HepG2 (cell line): ENCODE results near the gene MRPS2. TPM values are rescaled to one million over a fixed set of nuclear protein-coding genes. Genes with fewer than 3 reads are reported as not detected.
A peak's percentile ranks its signal among the peaks of the same experiment; 100 is the strongest.

Source experiments
- CSRNP1 ChIP-seq: sonication (generic); formaldehyde crosslinking; IDR thresholded peaks from 2 replicates; pipeline ENCODE4 v1.8.1; 2023; ENCODE audit warnings: mild to moderate bottlenecking, missing genetic modification reagents
- HIC2 ChIP-seq: sonication (generic); formaldehyde crosslinking; IDR thresholded peaks from 2 replicates; pipeline ENCODE4 v1.9.0; 2022; ENCODE audit warnings: low read depth, missing genetic modification reagents
- MTERF4 ChIP-seq: sonication (generic); formaldehyde crosslinking; IDR thresholded peaks from 2 replicates; pipeline ENCODE4 v1.8.0; 2023; ENCODE audit warnings: mild to moderate bottlenecking, missing genetic modification reagents
- NFYB ChIP-seq: sonication (generic); formaldehyde crosslinking; IDR thresholded peaks from 2 replicates; pipeline ENCODE4 v1.4.0; 2020; ENCODE audit warnings: missing genetic modification reagents
- NR2F1 ChIP-seq, 2 experiments: fragments of 450-650 bp in 1 of 2; formaldehyde crosslinking in 1 of 2; IDR thresholded peaks; 2 replicates each; pipeline versions ENCODE4 v1.5.0 to v1.6.1; 2016 to 2020; ENCODE audit warnings: mild to moderate bottlenecking in 1 of 2, missing compliant biosample characterization in 1 of 2, missing genetic modification reagents in 1 of 2, moderate library complexity in 1 of 2
- PAWR ChIP-seq: sonication (generic); formaldehyde crosslinking; IDR thresholded peaks from 2 replicates; pipeline ENCODE4 v1.4.0; 2020; ENCODE audit warnings: missing genetic modification reagents, mild to moderate bottlenecking, borderline replicate concordance
- PAX8 ChIP-seq: sonication (generic); formaldehyde crosslinking; IDR thresholded peaks from 2 replicates; pipeline ENCODE4 v1.8.0; 2022; ENCODE audit warnings: mild to moderate bottlenecking, missing genetic modification reagents, borderline replicate concordance
- RXRB ChIP-seq: IDR thresholded peaks from 2 replicates; pipeline ENCODE4 v1.6.1; 2016; ENCODE audit warnings: borderline replicate concordance, missing genetic modification reagents, missing compliant biosample characterization
- SAP130 ChIP-seq: IDR thresholded peaks from 2 replicates; pipeline ENCODE4 v1.6.1; 2016; ENCODE audit warnings: low read depth
- TSC22D2 ChIP-seq: sonication (generic); formaldehyde crosslinking; IDR thresholded peaks from 2 replicates; pipeline ENCODE4 v1.5.1; 2020; ENCODE audit warnings: missing genetic modification reagents, mild to moderate bottlenecking, borderline replicate concordance
- ZBTB39 ChIP-seq: sonication (generic); formaldehyde crosslinking; IDR thresholded peaks from 2 replicates; pipeline ENCODE4 v1.5.0; 2020; ENCODE audit warnings: missing genetic modification reagents
- ZNF160 ChIP-seq: sonication (generic); formaldehyde crosslinking; IDR thresholded peaks from 2 replicates; pipeline ENCODE4 v1.8.0; 2022; ENCODE audit warnings: mild to moderate bottlenecking, inconsistent platforms, missing genetic modification reagents
- ZNF496 ChIP-seq: sonication (generic); formaldehyde crosslinking; IDR thresholded peaks from 2 replicates; pipeline ENCODE4 v1.8.1; 2023; ENCODE audit warnings: mild to moderate bottlenecking, moderate library complexity, missing genetic modification reagents; ENCODE audit not compliant: insufficient replicate concordance
- ZNF574 ChIP-seq: sonication (generic); formaldehyde crosslinking; IDR thresholded peaks from 2 replicates; pipeline ENCODE4 v1.4.0; 2020; ENCODE audit warnings: missing genetic modification reagents
- polyA plus RNA-seq, 8 experiments: library from polyadenylated mRNA; depleted of rRNA in 3 of 8; stranded (reverse) in 7 of 8; unstranded in 1 of 8; fragments of >200 nt; fragmentation: Illumina TruSeq in 4 of 8; extraction: Trizol in 4 of 8; gene quantifications; 2 replicates each; pipeline versions ENCODE4 v1.2.1 to v1.2.3, GENCODE V29; 2011 to 2016; ENCODE audit warnings: low read depth in 4 of 8, missing spikeins in 1 of 8, mixed read lengths in 1 of 8; ENCODE audit not compliant: insufficient read depth in 1 of 8
- total RNA-seq, 5 experiments: library from RNA; depleted of rRNA; stranded (reverse); fragments of >200 nt; fragmentation: Illumina TruSeq; extraction: Trizol; gene quantifications; 2 replicates each; pipeline ENCODE4 v1.2.3, GENCODE V29; 2016; ENCODE audit warnings: low read depth in 1 of 5
- TF ChIP-seq, protein P1 (sequence below): sonication (generic); formaldehyde crosslinking; IDR thresholded peaks from 2 replicates; pipeline ENCODE4 v1.9.0; 2021; ENCODE audit warnings: missing genetic modification reagents, mild to moderate bottlenecking, borderline replicate concordance

The MRPS2 gene
- total and polyA plus RNA-seq, 2 of the 13 experiments (the other 11 are each of a cell fraction or from before 2014, with no cell fraction given): 44.4 to 86.7 TPM

GRCh38 chr9:135506327-135507103 lies 6.0 kb downstream of the MRPS2 start (continued):
- no peak for TF ChIP-seq ZBTB39 (CRISPR knock-in tag)
- 0 out of 4 replicates have a peak, but pooled peaks of 1 of the 2 experiments have one; percentile 45 for TF ChIP-seq NR2F1 (CRISPR knock-in tag; IDR thresholded peaks at IDR 0.05)
- no peak for TF ChIP-seq MTERF4 (CRISPR knock-in tag)
- TF ChIP-seq PAX8: no peak
- TF ChIP-seq CSRNP1 (CRISPR knock-in tag): no peak
- TF ChIP-seq, protein P1, sequence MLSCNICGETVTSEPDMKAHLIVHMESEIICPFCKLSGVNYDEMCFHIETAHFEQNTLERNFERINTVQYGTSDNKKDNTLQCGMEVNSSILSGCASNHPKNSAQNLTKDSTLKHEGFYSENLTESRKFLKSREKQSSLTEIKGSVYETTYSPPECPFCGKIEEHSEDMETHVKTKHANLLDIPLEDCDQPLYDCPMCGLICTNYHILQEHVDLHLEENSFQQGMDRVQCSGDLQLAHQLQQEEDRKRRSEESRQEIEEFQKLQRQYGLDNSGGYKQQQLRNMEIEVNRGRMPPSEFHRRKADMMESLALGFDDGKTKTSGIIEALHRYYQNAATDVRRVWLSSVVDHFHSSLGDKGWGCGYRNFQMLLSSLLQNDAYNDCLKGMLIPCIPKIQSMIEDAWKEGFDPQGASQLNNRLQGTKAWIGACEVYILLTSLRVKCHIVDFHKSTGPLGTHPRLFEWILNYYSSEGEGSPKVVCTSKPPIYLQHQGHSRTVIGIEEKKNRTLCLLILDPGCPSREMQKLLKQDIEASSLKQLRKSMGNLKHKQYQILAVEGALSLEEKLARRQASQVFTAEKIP (CRISPR knock-in tag): no peak
- no peak for TF ChIP-seq ZNF160
- TF ChIP-seq HIC2: no peak
- TF ChIP-seq ZNF496 (CRISPR knock-in tag): no peak
- TF ChIP-seq SAP130: 0 out of 2 replicates have a peak, but pooled peaks have one; percentile 24
- TF ChIP-seq RXRB: no peak
- TF ChIP-seq NFYB (CRISPR knock-in tag): no peak
- TF ChIP-seq TSC22D2 (CRISPR knock-in tag): no peak
- peak; percentile 36; the same call in 1 of the 2 replicates for TF ChIP-seq ZNF574 (CRISPR knock-in tag)
- TF ChIP-seq PAWR (CRISPR knock-in tag): no peak
